ENCODE results near the gene SLC9B2.
"Not testable (repeated sequence)": the region's sequence is repeated elsewhere in the genome, so short reads cannot be mapped to it uniquely, and the experiment has no call there.

Gene SLC9B2

GRCh38 chr4:103008875-103009729 lies 67.5 kb downstream of the SLC9B2 start:
- no peak overlapping the region for H3K27ac ChIP-seq (replicated peaks)
- DNase-seq (ENCODE audit: low read depth in 1 of 2, low spot score in 1 of 2) = peak in 1 of 2 experiments; percentile 49
- H3K27me3 ChIP-seq (ENCODE audit: insufficient read depth, poor library complexity, severe bottlenecking) = no peaks in the 10 kb centered on the region
- TF ChIP-seq REST (IDR thresholded peaks at IDR 0.05; ENCODE audit: insufficient replicate concordance, low read depth) (no peak), POLR2AphosphoS5 (IDR thresholded peaks at IDR 0.05; ENCODE audit: low read depth) (no peak), GABPA (IDR thresholded peaks at IDR 0.05; ENCODE audit: low read depth) (no peak), CTCF (IDR thresholded peaks at IDR 0.05; ENCODE audit: insufficient read depth, low read length) (peak; percentile 59)
- H3K4me3 ChIP-seq (replicated peaks; ENCODE audit: insufficient read depth, low read length) = no peak overlapping the region

GRCh38 chr4:103002551-103002950 lies 74.0 kb downstream of the SLC9B2 start:
- H3K27me3 ChIP-seq (ENCODE audit: insufficient read depth, poor library complexity, severe bottlenecking) = no peaks in the 10 kb centered on the region
- H3K4me3 ChIP-seq (replicated peaks; ENCODE audit: insufficient read depth, low read length) = no peak overlapping the region
- no peak for DNase-seq (ENCODE audit: low read depth in 1 of 2, low spot score in 1 of 2)
- TF ChIP-seq POLR2AphosphoS5 (IDR thresholded peaks at IDR 0.05; ENCODE audit: low read depth) (no peak), SPI1 (IDR thresholded peaks at IDR 0.05; ENCODE audit: borderline replicate concordance, low read depth) (no peak), CTCF (IDR thresholded peaks at IDR 0.05; ENCODE audit: insufficient read depth, low read length) (no peak), REST (IDR thresholded peaks at IDR 0.05; ENCODE audit: insufficient replicate concordance, low read depth) (peak; percentile 92)
- H3K27ac ChIP-seq (replicated peaks) = no peak overlapping the region

DNA sequence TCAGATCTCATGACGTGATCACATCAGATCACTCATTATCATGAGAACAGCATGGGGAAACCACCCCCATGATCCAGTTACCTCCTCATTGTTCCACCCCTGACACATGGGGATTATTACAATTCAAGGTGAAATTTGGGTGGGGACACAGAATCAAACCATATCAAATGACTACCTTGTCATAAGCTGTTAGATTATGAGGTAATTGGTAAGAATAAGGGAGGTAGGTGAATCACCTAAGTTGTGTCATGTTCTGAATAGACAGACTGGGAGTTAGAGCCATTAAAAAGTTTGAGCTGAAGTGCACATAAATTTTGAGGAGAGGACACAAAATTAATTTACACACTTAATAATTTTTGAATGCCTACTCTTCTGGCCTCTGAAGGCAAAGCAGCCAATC lies 81.8 kb downstream of the SLC9B2 start:
- Histone ChIP-seq H3K27me3 (ENCODE audit: insufficient read depth, poor library complexity, severe bottlenecking) (no peaks in the 10 kb centered on the region), H3K4me3 (replicated peaks; ENCODE audit: insufficient read depth, low read length) (no peak overlapping the region), H3K27ac (replicated peaks) (no peak overlapping the region)
- TF ChIP-seq CTCF (IDR thresholded peaks at IDR 0.05; ENCODE audit: insufficient read depth, low read length) (no peak), POLR2AphosphoS5 (IDR thresholded peaks at IDR 0.05; ENCODE audit: low read depth) (no peak), SPI1 (IDR thresholded peaks at IDR 0.05; ENCODE audit: borderline replicate concordance, low read depth) (no peak)
- no peak for DNase-seq (ENCODE audit: low read depth in 1 of 2, low spot score in 1 of 2)

DNA sequence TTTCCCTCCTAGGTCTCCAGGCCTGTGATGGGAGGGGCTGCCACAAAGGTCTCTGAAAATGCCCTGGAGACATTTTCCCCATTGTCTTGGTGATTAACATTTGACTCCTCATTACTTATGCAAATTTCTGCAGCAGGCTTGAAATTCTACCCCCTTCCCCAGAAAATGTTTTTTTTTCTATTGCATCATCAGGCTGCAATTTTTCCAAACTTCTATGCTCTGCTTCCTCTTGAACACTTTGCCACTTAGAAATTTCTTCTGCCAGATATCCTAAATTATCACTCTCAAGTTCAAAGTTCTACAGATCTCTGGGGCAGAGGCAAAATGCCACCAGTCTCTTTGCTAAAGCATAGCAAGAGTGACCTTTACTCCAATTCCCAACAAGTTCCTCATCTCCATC lies 82.6 kb downstream of the SLC9B2 start:
- H3K4me3 ChIP-seq (replicated peaks; ENCODE audit: insufficient read depth, low read length); H3K27ac ChIP-seq (replicated peaks); H3K27me3 ChIP-seq (ENCODE audit: insufficient read depth, poor library complexity, severe bottlenecking): not testable (repeated sequence)
- peak in 1 of 2 experiments; percentile 6 for DNase-seq (ENCODE audit: low read depth in 1 of 2, low spot score in 1 of 2)

Data from HL-60 (cell line).